Hepatocyte (in vitro differentiated cells): ENCODE measurements around the gene CYP27B1. TPM values are rescaled to one million over a fixed set of nuclear protein-coding genes. Genes with fewer than 3 reads are reported as not detected.
A peak's percentile ranks its signal among the peaks of the same experiment; 100 is the strongest.

Experiments
- DNase-seq: peaks from one replicate; pipeline ENCODE4 v3.0.0-alpha.2; 2016; ENCODE audit warnings: low spot score
- H2AFZ ChIP-seq: fragments of 200-600 bp; sonication (generic); 2 replicates; pipeline ENCODE4 v1.6.0; 2016; ENCODE audit warnings: antibody characterized with exemption, mild to moderate bottlenecking
- H3K27ac ChIP-seq: fragments of 200-600 bp; sonication (generic); 2 replicates; pipeline ENCODE4 v1.5.1; 2016; ENCODE audit warnings: mild to moderate bottlenecking
- H3K27me3 ChIP-seq: fragments of 200-600 bp; sonication (generic); 2 replicates; pipeline ENCODE4 v1.6.1; 2016
- H3K36me3 ChIP-seq: fragments of 200-600 bp; sonication (generic); replicated peaks from 2 replicates; pipeline ENCODE4 v1.5.1; 2016; ENCODE audit warnings: low read depth; ENCODE audit not compliant: insufficient read depth
- H3K4me1 ChIP-seq: fragments of 200-600 bp; sonication (generic); 2 replicates; pipeline ENCODE4 v1.5.1; 2016; ENCODE audit warnings: mild to moderate bottlenecking, moderate library complexity; ENCODE audit not compliant: insufficient read depth
- H3K4me2 ChIP-seq: fragments of 200-600 bp; sonication (generic); 2 replicates; pipeline ENCODE4 v1.6.0; 2016
- H3K4me3 ChIP-seq: fragments of 200-600 bp; sonication (generic); 2 replicates; pipeline ENCODE4 v1.5.1; 2016; ENCODE audit warnings: mild to moderate bottlenecking
- H3K79me2 ChIP-seq: fragments of 200-600 bp; sonication (generic); 2 replicates; pipeline ENCODE4 v1.6.0; 2017; ENCODE audit warnings: mild to moderate bottlenecking
- H3K9me2 ChIP-seq: fragments of 200-600 bp; sonication (generic); replicated peaks from 2 replicates; pipeline ENCODE4 v1.6.0; 2017; ENCODE audit warnings: mild to moderate bottlenecking; ENCODE audit not compliant: insufficient read depth
- H3K9me3 ChIP-seq: fragments of 200-600 bp; sonication (generic); 2 replicates; pipeline ENCODE4 v1.5.1; 2016; ENCODE audit warnings: low read depth, mild to moderate bottlenecking
- H4K20me1 ChIP-seq: fragments of 200-600 bp; sonication (generic); 2 replicates; pipeline ENCODE4 v1.6.0; 2016; ENCODE audit warnings: mild to moderate bottlenecking; ENCODE audit not compliant: insufficient read depth, poor library complexity, severe bottlenecking
- CTCF ChIP-seq: fragments of 200-600 bp; sonication (generic); IDR thresholded peaks from 2 replicates; pipeline ENCODE4 v1.5.1; 2016; ENCODE audit warnings: antibody characterized with exemption, mild to moderate bottlenecking; ENCODE audit not compliant: poor library complexity
- EZH2 ChIP-seq: fragments of 200-600 bp; sonication (generic); IDR thresholded peaks from 2 replicates; pipeline ENCODE4 v1.6.1; 2016; ENCODE audit warnings: antibody characterized with exemption, mild to moderate bottlenecking, borderline replicate concordance
- EZH2phosphoT487 ChIP-seq: fragments of 200-600 bp; sonication (generic); IDR thresholded peaks from one replicate; pipeline ENCODE4 v1.6.1; 2018; ENCODE audit warnings: antibody characterized with exemption, mild to moderate bottlenecking, low read depth, moderate library complexity; ENCODE audit not compliant: unreplicated experiment, severe bottlenecking
- WGBS: methylation state at CpG from one replicate; pipeline ENCODE4 v1.1.6; 2016; ENCODE audit warnings: low lambda C conversion rate; ENCODE audit errors: missing lambda C conversion rate; 5-methylcytosine and 5-hydroxymethylcytosine counted together
- polyA plus RNA-seq: library from polyadenylated mRNA; unstranded; fragments of >200 nt; fragmentation: Nextera tagmentation; extraction: Ambion mirVana; gene quantifications from 2 replicates; pipeline ENCODE4 v1.2.1, GENCODE V29; 2016
- total RNA-seq: library from RNA; depleted of rRNA; stranded (reverse); fragments of >200 nt; gene quantifications from 2 replicates; pipeline ENCODE4 v1.2.3, GENCODE V29; 2014

The CYP27B1 gene
- total and polyA plus RNA-seq, 2 experiments from 2014 or later, result 0.23 to 2.3 TPM

DNA sequence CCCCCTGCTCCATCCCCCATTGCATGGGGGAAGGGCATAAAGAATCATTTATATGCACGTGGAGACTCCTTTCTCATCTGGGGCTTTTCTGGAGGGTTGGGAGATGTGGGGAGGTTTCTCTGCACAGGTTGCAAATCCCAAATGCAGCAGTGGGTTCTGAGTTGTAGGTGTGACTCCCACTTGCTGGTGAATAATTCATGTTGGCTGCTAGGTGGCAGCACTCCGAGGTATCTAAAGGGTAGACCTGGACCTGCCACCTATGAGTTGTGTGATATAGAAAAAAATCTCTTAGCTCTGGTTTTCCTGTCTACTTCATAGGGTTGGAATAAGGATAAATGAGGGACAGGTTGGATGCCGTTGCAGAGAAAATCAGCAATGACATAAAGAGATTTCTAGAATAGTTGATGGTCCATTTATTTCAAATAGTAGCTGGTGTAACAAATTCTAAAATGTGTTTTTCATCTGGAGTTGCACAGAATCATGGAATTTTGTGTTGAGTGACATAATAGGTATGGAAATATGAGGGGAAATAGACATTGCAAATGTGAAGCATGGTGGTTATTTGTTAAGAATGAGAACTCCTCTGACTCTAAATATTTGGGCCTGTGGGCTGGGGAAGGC is 7.4 kb downstream of the CYP27B1 start:
- Histone ChIP-seq H2AFZ (no peak overlapping the region), H3K27ac (no peak overlapping the region), H3K9me2 (no peaks in the 10 kb centered on the region), H4K20me1 (peaks cover 9% of the 10 kb centered on the region), H3K36me3 (no peaks in the 10 kb centered on the region), H3K4me1 (peaks cover under 1% of the 10 kb centered on the region), H3K27me3 (peaks cover 18% of the 10 kb centered on the region), H3K79me2 (peaks cover 8% of the 10 kb centered on the region), H3K4me2 (no peak overlapping the region), H3K9me3 (no peaks in the 10 kb centered on the region), H3K4me3 (no peak overlapping the region)
- WGBS, result 37% methylated on average over 3 of the region's 3 CpGs
- peak; percentile 56 for DNase-seq
- peak; percentile 46 for TF ChIP-seq CTCF
- TF ChIP-seq EZH2phosphoT487, result no peak
- no peak for TF ChIP-seq EZH2

DNA sequence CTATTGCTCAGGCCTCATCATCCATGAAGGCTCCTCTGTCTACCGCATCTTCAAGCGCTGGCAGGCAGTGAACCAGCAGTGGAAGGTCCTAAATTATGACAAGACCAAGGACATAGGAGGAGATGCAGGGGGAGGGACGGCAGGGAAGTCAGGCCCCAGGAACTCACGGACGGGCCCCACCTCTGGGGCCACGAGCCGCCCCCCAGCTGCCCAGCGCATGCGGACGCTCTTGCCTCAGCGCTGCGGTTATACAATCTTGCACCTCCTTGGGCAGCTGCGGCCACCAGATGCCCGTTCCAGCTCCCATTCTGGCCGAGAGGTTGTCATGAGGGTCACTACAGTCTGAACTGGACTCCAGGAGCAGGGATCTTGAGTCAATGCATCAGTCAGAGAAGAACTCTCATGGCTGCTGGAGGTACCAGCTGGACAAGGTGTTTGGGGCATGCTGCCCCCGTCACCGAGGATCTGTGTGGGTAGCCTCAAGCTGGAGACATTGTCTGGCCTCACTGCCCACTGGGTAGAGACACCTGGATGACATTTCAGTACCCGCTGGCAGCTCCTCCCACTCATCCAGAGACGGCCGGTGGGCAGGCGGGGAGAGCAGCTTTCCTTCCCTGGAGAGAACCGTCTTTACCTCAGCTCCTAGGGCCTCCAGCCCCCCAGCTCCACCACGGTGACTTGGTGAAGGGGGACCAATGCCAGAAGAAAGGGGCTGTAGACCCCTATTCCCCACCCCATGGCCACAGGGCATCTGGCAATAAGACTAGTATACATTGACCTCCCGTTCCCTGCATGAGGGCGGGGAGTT is 8.1 kb downstream of the CYP27B1 start:
- Histone ChIP-seq H3K27ac (no peak overlapping the region), H3K4me3 (no peak overlapping the region), H3K4me2 (no peak overlapping the region), H3K4me1 (peaks cover 4% of the 10 kb centered on the region), H3K9me3 (no peaks in the 10 kb centered on the region), H3K27me3 (peaks cover 11% of the 10 kb centered on the region), H3K9me2 (no peaks in the 10 kb centered on the region), H3K79me2 (peaks cover 8% of the 10 kb centered on the region), H4K20me1 (peaks cover 9% of the 10 kb centered on the region), H2AFZ (no peak overlapping the region), H3K36me3 (no peaks in the 10 kb centered on the region)
- TF ChIP-seq CTCF (no peak), EZH2 (no peak), EZH2phosphoT487 (no peak)
- WGBS, result 92% methylated on average over 25 of the region's 25 CpGs
- DNase-seq, result no peak

DNA sequence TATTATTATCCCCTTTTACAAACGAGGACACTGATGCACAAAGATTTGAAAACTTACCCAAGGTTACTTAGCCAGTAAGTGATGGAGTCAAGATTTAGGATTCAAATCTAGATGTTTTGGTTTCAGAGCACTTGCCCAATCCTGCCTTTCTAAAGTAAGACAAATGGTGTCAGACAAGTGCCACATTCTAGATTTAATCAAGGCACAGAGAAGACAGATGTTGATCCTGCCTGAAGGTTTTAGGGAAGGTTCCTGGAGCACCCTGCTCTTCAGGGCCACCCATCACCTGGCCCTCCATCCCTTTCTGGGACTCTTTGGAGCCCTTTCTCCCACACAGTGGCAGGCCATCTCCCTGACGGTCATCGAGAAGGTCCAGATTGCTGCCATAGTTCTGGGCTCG is 9.1 kb downstream of the CYP27B1 start:
- 97% methylated on average over 4 of the region's 4 CpGs for WGBS
- no peaks in the 10 kb centered on the region for H3K9me2 ChIP-seq
- H3K4me1 ChIP-seq, result peaks cover 14% of the 10 kb centered on the region
- H3K27me3 ChIP-seq, result peaks cover 1% of the 10 kb centered on the region
- no peak for TF ChIP-seq CTCF
- no peak for TF ChIP-seq EZH2phosphoT487
- TF ChIP-seq EZH2, result no peak
- peaks cover 9% of the 10 kb centered on the region for H4K20me1 ChIP-seq
- H3K36me3 ChIP-seq, result no peaks in the 10 kb centered on the region
- no peak for DNase-seq
- H3K27ac ChIP-seq, result no peak overlapping the region
- no peak overlapping the region for H3K4me3 ChIP-seq
- peaks cover 8% of the 10 kb centered on the region for H3K79me2 ChIP-seq
- no peaks in the 10 kb centered on the region for H3K9me3 ChIP-seq
- no peak overlapping the region for H2AFZ ChIP-seq
- no peak overlapping the region for H3K4me2 ChIP-seq
